Adipocyte (in vitro differentiated cells): Measurements from ENCODE around the gene LGALS1.
"Not testable (repeated sequence)": the region's sequence is repeated elsewhere in the genome, so short reads cannot be mapped to it uniquely, and the experiment has no call there.

Source experiments
- DNase-seq: peaks from one replicate; pipeline ENCODE4 v3.0.0-alpha.2; 2015; ENCODE audit warnings: low read depth
- H3K27me3 ChIP-seq: replicated peaks from 2 replicates; pipeline ENCODE4 v1.7.0; 2013; ENCODE audit warnings: mild to moderate bottlenecking, low read length, moderate library complexity; ENCODE audit not compliant: control insufficient read depth, insufficient read depth
- H3K36me3 ChIP-seq: 2 replicates; pipeline ENCODE4 v1.7.0; 2013; ENCODE audit warnings: low read length, mild to moderate bottlenecking, moderate library complexity; ENCODE audit not compliant: control insufficient read depth, insufficient read depth, severe bottlenecking
- H3K4me1 ChIP-seq: 2 replicates; pipeline ENCODE4 v1.7.0; 2013; ENCODE audit warnings: mild to moderate bottlenecking, low read length, moderate library complexity; ENCODE audit not compliant: control insufficient read depth, insufficient read depth
- H3K4me3 ChIP-seq: 2 replicates; pipeline ENCODE4 v1.7.0; 2013; ENCODE audit warnings: mild to moderate bottlenecking, low read length, moderate library complexity
- H3K9ac ChIP-seq: 2 replicates; pipeline ENCODE4 v1.7.0; 2013; ENCODE audit warnings: mild to moderate bottlenecking, low read length, moderate library complexity
- H3K9me3 ChIP-seq: 2 replicates; pipeline ENCODE4 v1.7.0; 2013; ENCODE audit warnings: mild to moderate bottlenecking, low read length, moderate library complexity; ENCODE audit not compliant: control insufficient read depth

Gene LGALS1

DNA sequence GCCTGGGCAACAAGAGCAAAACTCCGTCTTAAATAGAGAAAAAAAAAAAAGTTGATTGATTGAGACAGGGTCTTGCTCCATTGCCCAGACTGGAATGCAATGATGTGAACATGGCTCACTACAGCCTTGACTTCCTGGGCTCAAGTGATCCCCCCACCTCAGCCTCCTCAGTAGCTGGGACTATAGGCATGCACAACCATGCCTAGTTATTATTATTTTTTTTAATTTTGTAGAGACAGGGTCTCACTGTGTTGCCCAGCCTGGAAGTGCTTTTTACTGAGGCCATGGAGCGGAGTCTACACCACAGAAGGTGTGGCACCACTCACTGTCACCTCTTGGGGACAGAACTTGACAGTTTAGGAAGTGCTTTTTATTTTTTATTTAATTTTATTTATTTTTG, 39.2 kb downstream of the LGALS1 start:
- no peaks in the 10 kb centered on the region for H3K27me3 ChIP-seq

DNA sequence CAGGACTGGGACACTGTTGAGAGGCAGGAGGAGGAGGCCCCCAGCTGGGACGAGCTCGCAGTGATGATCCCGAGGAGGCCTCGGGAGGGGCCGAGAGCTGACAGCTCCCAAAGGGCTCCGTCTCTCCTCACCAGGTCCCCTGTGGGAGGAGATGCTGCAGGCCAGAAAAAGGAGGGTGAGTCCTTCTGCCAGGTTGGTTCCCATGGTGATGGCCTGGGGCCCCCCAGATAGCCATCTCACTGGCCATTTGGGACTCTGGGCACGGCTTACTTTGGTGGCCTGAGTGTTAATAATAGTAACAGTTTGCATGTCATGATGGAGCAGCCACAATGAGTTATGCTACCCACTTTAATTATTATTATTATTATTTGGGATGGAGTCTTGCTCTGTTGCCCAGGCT, 40.3 kb downstream of the LGALS1 start:
- Histone ChIP-seq H3K4me3 (no peak overlapping the region), H3K36me3 (no peaks in the 10 kb centered on the region), H3K4me1 (peaks cover 5% of the 10 kb centered on the region), H3K9ac (no peak overlapping the region), H3K9me3 (no peaks in the 10 kb centered on the region), H3K27me3 (no peaks in the 10 kb centered on the region)
- DNase-seq, result no peak

More for the DNA sequence above, 39.2 kb downstream of the LGALS1 start:
- H3K36me3 ChIP-seq, result no peaks in the 10 kb centered on the region
- H3K4me1 ChIP-seq, result peaks cover 5% of the 10 kb centered on the region
- no peak for DNase-seq
- H3K4me3 ChIP-seq, result no peak overlapping the region
- no peaks in the 10 kb centered on the region for H3K9me3 ChIP-seq
- H3K9ac ChIP-seq, result no peak overlapping the region

DNA sequence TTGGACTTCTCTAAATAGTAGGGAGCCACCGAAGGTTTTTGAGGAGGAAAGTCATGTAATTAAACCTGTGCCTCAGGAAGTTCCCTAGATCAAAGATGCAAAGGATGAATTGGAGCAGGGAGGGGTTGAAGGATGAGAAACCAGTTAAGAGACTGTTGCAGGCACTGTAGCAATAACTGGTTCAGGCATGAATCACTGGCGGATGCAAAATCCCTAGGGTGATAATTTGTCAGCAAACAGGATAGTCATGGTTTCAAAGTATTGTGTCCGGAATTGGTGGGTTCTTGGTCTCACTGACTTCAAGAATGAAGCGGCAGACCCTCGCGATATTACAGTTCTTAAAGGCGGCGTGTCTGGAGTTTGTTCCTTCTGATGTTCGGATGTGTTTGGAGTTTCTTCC, 41.3 kb downstream of the LGALS1 start:
- Histone ChIP-seq H3K36me3 (no peaks in the 10 kb centered on the region), H3K27me3 (no peaks in the 10 kb centered on the region), H3K9ac (no peak overlapping the region), H3K4me1 (peaks cover 5% of the 10 kb centered on the region), H3K9me3 (no peaks in the 10 kb centered on the region), H3K4me3 (no peak overlapping the region)
- no peak for DNase-seq

DNA sequence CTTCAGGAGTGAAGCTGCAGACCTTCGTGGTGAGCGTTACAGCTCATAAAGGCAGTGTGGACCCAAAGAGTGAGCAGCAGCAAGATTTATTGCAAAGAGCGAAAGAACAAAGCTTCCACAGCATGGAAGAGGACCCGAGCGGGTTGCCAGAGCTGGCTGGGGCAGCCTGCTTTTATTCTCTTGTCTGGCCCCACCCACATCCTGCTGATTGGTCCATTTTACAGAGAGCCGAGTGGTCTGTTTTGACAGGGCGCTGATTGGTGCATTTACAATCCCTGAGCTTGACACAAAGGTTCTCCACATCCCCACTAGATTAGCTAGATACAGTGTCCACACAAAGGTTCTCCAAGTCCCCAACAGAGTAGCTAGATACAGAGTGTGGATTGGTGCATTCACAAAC, 41.8 kb downstream of the LGALS1 start:
- H3K9me3 ChIP-seq, H3K4me1 ChIP-seq, H3K4me3 ChIP-seq, H3K27me3 ChIP-seq, H3K36me3 ChIP-seq, DNase-seq, H3K9ac ChIP-seq: not testable (repeated sequence)

DNA sequence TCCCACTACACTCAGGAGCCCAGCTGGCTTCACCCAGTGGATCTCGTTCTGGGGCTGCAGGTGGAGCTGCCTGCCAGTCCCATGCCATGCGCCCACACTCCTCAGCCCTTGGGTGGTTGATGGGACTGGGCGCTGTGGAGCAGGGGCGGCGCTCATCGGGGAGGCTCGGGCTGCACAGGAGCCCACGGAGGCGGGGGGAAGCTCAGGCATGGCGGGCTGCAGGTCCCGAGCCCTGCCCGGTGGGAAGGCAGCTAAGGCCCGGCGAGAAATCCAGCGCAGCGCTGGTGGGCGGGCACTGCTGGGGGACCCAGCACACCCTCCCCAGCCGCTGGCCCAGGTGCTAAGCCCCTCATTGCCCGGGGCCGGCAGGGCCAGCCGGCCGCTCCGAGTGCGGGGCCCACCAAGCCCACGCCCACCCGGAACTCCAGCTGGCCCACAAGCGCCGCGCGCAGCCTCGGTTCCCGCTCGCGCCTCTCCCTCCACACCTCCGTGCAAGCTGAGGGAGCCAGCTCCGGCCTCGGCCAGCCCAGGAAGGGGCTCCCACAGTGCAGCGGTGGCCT, 42.4 kb downstream of the LGALS1 start:
- H3K9me3 ChIP-seq, H3K4me3 ChIP-seq, H3K36me3 ChIP-seq, DNase-seq, H3K27me3 ChIP-seq, H3K4me1 ChIP-seq, H3K9ac ChIP-seq: not testable (repeated sequence)

DNA sequence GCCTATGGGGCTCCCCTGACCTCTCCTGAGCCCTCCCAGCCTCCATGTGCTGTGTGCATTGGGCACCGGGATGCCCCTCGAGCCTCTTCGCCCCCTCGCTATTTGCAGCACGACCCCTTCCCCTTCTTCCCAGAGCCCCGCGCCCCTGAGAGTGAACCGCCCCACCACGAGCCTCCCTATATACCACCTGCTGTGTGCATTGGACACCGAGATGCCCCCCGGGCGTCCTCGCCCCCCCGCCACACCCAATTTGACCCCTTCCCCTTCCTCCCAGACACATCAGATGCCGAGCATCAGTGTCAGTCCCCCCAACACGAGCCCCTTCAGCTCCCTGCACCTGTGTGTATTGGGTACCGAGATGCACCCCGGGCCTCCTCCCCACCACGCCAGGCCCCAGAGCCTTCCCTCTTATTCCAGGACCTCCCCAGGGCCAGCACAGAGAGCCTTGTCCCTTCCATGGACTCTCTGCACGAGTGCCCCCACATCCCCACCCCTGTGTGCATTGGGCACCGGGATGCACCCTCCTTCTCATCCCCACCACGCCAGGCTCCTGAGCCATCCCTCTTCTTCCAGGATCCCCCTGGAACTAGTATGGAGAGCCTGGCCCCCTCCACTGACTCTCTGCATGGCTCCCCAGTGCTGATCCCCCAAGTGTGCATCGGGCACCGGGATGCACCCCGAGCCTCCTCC, 50.3 kb downstream of the LGALS1 start:
- Histone ChIP-seq H3K4me3 (no peak overlapping the region), H3K4me1 (peaks cover 14% of the 10 kb centered on the region)

DNA sequence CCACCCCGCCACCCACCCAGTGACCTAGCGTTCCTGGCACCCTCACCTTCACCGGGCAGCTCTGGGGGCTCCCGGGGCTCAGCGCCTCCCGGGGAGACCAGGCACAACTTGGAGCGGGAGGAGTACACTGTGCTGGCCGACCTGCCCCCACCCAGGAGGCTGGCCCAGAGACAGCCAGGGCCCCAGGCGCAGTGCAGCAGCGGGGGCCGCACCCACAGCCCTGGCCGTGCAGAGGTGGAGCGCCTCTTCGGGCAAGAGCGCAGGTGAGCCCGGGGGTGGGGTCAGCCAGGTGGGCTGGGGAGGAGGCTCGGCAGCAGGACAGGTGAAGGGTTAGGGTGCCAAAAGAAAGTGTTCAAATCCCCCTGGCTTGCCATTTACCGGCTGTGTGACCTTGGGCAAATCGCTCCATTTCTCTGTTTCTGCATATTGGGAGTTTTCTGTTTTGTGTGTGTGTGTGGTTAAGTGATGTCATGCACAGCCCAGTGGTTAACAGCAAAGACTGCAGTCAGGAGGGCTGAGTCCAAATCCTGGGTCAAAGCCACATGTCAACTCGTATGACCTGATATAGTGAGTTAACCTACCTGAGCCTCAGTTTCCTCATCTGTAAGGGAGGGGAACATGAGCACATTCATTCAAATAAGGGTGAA, 50.9 kb downstream of the LGALS1 start:
- H3K4me1 ChIP-seq, result peaks cover 18% of the 10 kb centered on the region
- H3K36me3 ChIP-seq, result no peaks in the 10 kb centered on the region
- H3K9ac ChIP-seq, result no peak overlapping the region
- H3K9me3 ChIP-seq, result no peaks in the 10 kb centered on the region
- no peak overlapping the region for H3K4me3 ChIP-seq
- H3K27me3 ChIP-seq, result no peaks in the 10 kb centered on the region
- no peak for DNase-seq

More for the DNA sequence above, 50.3 kb downstream of the LGALS1 start:
- Histone ChIP-seq H3K27me3 (no peaks in the 10 kb centered on the region), H3K9me3 (no peaks in the 10 kb centered on the region), H3K36me3 (no peaks in the 10 kb centered on the region), H3K9ac (no peak overlapping the region)
- DNase-seq, result no peak

DNA sequence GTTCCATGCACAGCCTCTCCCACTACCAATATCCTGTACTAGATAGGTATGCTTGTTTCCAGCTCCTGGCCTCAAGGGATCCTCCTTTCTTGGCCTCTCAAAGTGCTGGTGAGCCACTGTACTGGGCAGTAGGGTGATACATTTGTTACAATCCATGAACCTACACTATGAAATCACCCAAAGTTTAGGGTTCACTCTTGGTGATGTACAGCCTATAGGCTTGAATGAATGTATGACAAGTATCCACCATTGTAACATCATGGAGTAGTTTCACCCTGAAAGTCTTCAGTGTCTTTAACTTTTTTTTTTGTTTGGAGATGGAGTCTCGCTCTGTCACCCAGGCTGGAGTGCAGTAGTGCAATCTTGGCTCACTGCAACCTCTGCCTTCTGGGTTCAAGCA, 53.2 kb downstream of the LGALS1 start:
- no peak for DNase-seq
- H3K9me3 ChIP-seq, result no peaks in the 10 kb centered on the region
- no peak overlapping the region for H3K4me3 ChIP-seq
- no peak overlapping the region for H3K9ac ChIP-seq
- no peaks in the 10 kb centered on the region for H3K27me3 ChIP-seq
- no peaks in the 10 kb centered on the region for H3K36me3 ChIP-seq
- peaks cover 18% of the 10 kb centered on the region for H3K4me1 ChIP-seq
